A549 treated with AZD2906 at 1 μM for 4 hours (cell line): ENCODE measurements around the gene RPL15. TPM values are rescaled to one million over a fixed set of nuclear protein-coding genes. Genes with fewer than 3 reads are reported as not detected.

Source experiments
- total RNA-seq: library from RNA; stranded (reverse); fragments of 200-300 nt; extraction: Qiagen RNA extraction; gene quantifications from 5 replicates; pipeline ENCODE4 v1.2.3, GENCODE V29; 2022

Gene RPL15
- 2,909 to 3,245 TPM (median 3,030 TPM) in 5 replicates for total RNA-seq

DNA sequence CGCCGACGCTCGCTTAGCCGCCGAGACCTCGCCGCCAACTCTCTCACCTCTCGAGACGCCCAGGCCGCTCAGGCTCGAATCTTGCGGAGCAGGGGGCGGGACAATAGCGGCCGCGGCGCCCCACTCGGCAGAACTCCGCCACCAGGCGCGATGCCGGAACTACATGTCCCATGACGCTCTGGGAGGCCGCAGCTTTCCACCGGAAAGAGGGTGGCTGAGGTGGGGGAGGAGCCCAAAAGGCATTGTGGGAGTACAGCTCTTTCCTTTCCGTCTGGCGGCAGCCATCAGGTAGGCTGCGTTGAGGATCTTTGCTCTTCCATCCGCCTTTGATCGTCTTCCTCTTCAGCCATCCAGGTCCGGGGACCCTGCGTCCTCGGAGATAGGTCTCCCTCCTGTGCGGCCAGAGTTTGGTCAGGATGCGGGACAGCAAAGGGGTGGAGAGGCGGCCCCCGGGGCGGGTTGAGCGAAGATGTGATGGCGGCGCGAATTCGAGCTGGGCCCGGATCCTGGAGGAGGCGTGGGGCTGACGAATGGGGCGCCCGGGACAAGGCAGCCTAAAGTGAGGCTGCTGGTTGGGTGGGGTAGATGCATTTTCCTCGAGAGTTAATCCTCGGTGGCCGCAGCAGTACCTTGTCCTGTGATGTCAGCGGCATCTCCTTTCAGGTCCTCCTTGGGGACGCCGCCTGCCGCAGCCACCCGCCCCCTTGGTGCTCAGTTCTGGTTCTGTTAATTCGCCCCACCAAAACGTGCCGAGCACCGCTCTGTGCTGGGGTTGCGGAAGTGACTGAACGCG lies at the start of gene RPL15, which contains the start of gene NKIRAS1:
Gene RPL15 (plus strand): TSS at position 247 of the 793 bp plus-strand sequence. CDS start 728 bp downstream, outside the sequence.
Gene NKIRAS1 (minus strand): TSS at position 105 of the 793 bp plus-strand sequence. CDS start 6,086 bp downstream, outside the sequence.

GRCh38 chr3:23944861-23945662 lies 28.1 kb downstream of the RPL15 start, which contains the start of gene NR1D2:
Gene NR1D2, plus strand, starts transcription at chr3:23945286. Its CDS starts 293 bp downstream, at chr3:23945579.

Other genes with a start within 250 kb of the RPL15 start
- 104 to 114 TPM (median 113 TPM) in 5 replicates for gene UBE2E1, start 111.2 kb upstream of the RPL15 start, total RNA-seq
- gene NKIRAS1, start 142 bp upstream of the RPL15 start, total RNA-seq: 10.9 to 13.3 TPM (median 11.9 TPM) in 5 replicates
- gene NR1D2, start 28.2 kb downstream of the RPL15 start, total RNA-seq: 12.5 to 15.3 TPM (median 13.2 TPM) in 5 replicates